NCI-H774 (cell line): ENCODE results near the gene CLRN2.
A peak's percentile ranks its signal among the peaks of the same experiment; 100 is the strongest.

Source experiments
- DNase-seq: peaks from one replicate; lab custom pipeline; 2025; lab: John Stamatoyannopoulos, UW

CLRN2 gene

GRCh38 chr4:17514865-17515264 lies at the start of gene CLRN2:
Gene CLRN2 (plus strand): TSS chr4:17515165. CDS start chr4:17515267, 102 bp downstream.
- DNase-seq = no peak

DNA sequence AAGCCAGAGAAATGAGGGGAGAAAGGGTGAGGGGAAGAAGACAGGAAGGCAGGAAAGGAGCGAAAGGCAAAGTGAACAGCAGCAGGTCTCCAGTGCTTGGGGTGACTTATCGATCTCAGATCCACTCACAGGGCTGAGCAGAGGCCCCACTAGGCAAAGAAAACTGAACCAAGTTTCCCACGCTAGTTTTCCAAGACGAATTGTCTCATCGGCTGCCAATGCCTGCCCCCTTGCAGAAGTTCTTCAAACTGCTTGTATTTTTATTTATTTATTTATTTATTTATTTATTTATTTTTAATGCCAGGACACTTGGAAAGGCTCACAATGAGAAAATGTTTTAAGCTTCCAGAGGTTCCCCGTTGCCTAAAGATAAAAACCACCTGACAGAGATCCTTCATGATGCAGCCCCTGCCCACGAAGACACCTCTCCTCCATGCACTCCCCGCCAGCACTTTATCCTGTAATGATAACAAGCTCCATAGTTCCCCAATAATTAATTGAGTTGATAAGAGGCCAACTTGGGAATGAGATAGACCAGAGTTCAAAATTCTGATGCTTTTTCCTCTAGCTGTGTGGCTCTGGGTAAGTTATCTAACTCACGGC lies 46.2 kb upstream of the CLRN2 start:
- no peak for DNase-seq

- no peak for DNase-seq
Observed at GRCh38 chr4:17469931-17470674, 44.9 kb upstream of the CLRN2 start.

DNA sequence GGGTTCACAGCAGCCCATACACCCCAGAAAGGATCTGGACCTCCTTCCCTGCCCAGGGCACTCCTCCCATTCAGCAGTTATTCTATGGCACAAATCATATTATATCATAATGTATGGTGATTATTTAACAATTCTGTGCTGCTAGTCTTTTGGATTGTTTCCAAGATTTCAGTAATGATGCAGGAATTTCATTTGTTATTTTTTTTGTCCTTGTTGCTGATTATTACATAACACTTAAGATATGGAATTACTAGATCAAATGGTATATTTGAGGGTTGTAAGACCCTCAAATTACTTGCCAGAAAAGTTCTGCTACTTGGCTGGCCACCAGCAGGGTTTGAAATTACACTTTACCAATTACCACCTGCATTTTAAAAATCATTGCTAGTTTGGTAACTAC lies 39.5 kb upstream of the CLRN2 start:
- no peak for DNase-seq

DNA sequence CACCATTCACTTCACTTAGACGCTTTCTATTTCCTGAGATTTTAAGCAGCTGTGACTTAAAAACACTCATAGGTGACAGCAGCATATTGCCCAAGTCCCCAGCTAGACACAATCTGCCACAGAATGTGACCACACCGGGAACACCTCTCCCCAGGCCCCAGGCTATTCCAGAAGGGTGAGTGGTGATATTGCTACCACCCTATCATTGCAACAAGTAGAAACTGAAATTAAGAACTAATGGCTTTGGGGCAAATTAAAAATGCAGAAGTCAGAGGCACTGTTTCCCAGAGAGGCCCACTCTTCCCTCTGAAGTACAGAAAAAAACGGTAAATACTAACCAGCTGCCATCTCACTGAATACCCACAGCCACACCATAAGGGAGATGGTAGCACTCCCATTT lies 38.1 kb upstream of the CLRN2 start:
- no peak for DNase-seq

DNA sequence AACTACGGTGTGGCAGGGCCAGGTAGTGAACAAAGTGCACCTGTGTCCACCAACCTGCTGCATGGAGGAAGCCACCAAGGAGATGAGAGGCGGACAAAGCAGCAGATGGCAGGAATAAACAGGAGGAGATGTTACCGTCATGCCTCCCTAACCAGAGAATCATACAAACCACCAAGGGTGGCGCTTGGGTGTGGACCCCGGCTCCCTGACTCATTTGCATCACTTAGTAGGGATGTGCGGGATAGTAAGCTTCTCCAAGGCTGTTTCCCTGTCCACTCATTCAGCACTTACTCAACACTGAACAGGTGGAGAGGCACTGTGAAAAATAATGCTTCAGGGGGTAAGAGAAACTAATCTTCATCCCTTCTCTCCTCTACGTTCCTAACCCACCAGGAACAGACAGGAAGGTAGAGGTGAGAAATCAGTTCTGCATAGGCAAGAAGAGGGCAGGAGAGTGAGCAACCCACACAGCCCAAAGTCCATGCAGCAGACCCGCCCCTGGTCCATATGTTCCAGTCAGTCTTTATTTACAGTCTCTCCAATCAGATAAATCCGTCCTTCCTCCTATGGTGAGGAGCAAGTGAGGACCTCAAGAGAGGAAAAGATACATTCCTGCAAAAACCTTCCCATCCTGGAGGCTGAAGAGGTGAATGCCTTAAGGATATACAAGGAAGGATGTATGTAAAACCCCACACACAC lies 37.0 kb upstream of the CLRN2 start:
- DNase-seq = no peak

GRCh38 chr4:17480210-17480927 lies 34.6 kb upstream of the CLRN2 start:
- DNase-seq = no peak

- DNase-seq = no peak
Observed at GRCh38 chr4:17480955-17481354, 34.0 kb upstream of the CLRN2 start.

DNA sequence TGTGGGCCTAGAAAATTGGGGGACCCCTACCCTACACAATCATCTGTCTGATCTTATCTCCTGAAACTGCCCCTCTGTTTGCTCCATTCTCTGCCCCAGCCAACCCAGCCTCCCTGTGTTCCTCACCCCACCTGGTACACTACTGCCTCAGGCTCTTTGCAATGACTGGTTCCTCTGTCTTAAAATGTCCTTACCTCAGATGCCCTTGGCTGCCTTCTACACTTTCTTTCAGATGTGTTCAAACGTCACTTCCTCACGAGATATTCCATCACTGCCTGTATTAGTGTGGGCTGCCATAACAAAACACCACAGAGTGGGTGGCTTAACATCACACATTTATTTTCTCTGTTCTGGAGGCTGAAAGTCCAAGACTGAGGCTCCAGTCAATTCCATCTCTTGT lies 32.2 kb upstream of the CLRN2 start:
- DNase-seq = no peak

GRCh38 chr4:17489123-17489522 lies 25.8 kb upstream of the CLRN2 start:
- no peak for DNase-seq

GRCh38 chr4:17489721-17490120 lies 25.2 kb upstream of the CLRN2 start:
- no peak for DNase-seq

DNA sequence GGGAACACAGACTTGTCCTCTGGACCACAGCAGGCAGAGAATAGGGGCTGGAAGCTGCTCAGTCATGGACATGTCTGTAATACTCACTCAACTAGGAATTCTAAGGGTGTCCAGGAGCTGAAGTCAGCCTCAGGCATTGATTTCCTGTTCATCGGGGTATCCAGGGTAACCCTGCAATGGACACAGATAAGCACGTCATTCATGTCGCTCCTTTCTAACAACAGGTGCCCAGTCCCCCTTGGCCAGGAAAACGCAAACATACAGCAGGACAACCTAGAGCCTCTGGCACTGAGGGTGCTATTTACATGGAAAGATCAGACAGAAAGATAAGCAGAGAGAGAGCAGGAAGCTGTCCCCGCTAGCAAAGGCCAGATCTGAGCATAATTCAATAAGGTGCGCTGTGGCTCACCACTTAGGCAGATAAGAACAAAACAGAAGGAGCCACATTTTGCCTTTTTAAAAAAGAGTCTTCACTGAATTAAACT lies 24.3 kb upstream of the CLRN2 start:
- peak; percentile 67 for DNase-seq

- DNase-seq = no peak
Observed at GRCh38 chr4:17491196-17491595, 23.8 kb upstream of the CLRN2 start.

GRCh38 chr4:17492058-17492741 lies 22.8 kb upstream of the CLRN2 start:
- no peak for DNase-seq

DNA sequence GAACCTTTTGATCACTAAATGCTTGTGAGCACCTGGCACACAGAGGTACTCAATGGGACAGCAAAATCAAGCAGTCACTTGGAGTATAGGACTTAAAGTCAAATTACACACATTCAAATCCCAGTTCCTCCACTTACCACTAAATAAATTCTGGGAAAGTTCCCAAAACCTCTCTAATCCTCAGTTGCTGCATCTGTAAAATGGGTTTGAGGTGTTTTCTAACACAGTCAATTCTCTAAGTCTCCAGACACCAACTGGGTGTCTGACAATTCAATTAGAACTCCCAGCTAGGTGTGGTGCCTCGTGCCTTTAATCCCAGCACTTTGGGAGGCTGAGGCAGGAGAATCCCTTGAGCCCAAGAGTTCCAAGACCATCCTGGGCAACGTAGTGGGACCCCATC lies 22.1 kb upstream of the CLRN2 start:
- DNase-seq = no peak

- DNase-seq = no peak
Observed at GRCh38 chr4:17493619-17494018, 21.3 kb upstream of the CLRN2 start.

GRCh38 chr4:17494258-17495190 lies 20.4 kb upstream of the CLRN2 start:
- no peak for DNase-seq

GRCh38 chr4:17497890-17498523 lies 17.0 kb upstream of the CLRN2 start:
- no peak for DNase-seq

DNA sequence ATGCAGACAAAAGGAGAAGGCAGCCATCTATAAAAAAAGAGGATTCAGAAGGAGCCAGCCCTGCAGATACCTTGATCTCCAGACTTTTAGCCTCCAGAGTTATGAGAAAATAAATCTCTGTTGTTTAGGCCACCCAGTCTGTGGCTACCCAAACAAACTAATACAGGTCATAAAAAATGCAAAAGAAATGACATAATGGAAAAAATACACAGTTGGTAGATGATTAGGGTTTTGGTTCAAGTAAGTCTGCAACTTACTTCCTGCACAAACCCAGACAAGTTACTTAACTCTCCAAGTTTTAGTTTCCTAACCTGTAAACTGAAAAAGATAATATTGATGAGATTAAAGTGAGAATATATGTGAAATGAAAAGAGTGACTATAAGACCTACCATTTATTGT lies 14.4 kb upstream of the CLRN2 start:
- DNase-seq = no peak

DNA sequence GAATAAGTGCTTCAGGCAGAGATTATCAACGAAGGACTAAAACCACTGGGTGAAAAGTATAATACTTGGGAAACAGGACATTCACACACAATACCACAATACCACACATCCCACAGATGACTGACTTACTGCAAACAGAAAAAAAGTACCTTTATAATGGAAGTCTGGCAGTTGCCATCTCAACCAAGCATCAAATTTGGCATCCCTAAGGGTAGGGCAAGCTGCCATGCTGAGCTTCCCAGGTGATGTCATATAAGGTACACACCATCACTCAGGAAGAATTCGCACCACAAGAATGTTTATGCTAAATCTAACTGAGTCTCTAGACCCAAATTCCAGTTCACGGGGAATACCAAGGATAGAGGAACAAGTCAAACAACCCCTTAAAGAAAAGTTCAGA lies 12.2 kb upstream of the CLRN2 start:
- DNase-seq = no peak
